ENCODE results near the gene HMGB1.
A peak's percentile ranks its signal among the peaks of the same experiment; 100 is the strongest.

Gene HMGB1

DNA sequence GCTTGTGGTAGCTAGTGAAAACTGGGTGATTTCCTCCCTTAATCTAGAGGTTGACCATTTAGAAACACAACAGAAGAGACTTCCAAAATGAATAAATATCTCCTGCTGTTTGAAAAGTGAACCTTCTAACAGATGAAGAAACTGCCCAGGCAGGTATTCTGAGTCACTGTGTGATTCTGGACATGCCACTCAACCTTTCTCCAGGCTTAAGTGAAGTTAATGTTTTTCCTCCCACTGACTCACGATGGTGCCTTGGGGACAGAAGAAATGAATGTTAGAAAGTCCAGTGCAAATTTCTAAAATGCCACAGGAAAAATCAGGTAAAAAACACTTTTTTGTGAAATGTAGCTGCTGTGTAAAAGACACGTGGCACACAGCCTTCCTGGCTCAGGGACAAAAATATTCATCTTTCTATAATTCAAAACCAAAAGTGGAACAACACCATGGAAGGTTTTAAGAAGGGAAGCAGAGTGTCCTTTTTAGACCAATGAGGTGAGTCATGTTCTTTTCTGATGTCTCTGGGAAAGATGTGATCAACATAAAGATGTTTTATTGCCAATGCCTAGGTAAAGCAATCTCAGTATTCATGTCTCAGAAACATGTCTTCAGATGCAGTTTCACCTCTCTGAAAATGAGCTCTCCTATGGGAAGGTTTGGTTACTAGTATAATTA lies 34.3 kb downstream of the HMGB1 start:
- H3K27ac Mint-ChIP-seq, result no peak overlapping the region
- H3K4me3 Mint-ChIP-seq, result no peak overlapping the region
- no peaks in the 10 kb centered on the region for H3K9me3 Mint-ChIP-seq
- intact Hi-C loops (cut with micrococcal nuclease), result no loop called here
- H3K36me3 Mint-ChIP-seq (ENCODE audit: low read depth), result no peaks in the 10 kb centered on the region
- no peaks in the 10 kb centered on the region for H3K27me3 Mint-ChIP-seq
- H3K4me1 Mint-ChIP-seq (ENCODE audit: low read depth), result peaks cover 13% of the 10 kb centered on the region

- Mint-ChIP-seq H3K4me1 (ENCODE audit: low read depth) (peaks cover 13% of the 10 kb centered on the region), H3K27ac (peak overlapping the region; percentile 9), H3K27me3 (no peaks in the 10 kb centered on the region), H3K4me3 (no peak overlapping the region), H3K9me3 (no peaks in the 10 kb centered on the region), H3K36me3 (ENCODE audit: low read depth) (no peaks in the 10 kb centered on the region)
- intact Hi-C loops (cut with micrococcal nuclease), result no loop called here
Measured at GRCh38 chr13:30429721-30430694, 35.7 kb downstream of the HMGB1 start.

- H3K27ac Mint-ChIP-seq, result no peak overlapping the region
- no peaks in the 10 kb centered on the region for H3K9me3 Mint-ChIP-seq
- peaks cover 13% of the 10 kb centered on the region for H3K4me1 Mint-ChIP-seq (ENCODE audit: low read depth)
- H3K27me3 Mint-ChIP-seq, result no peaks in the 10 kb centered on the region
- H3K4me3 Mint-ChIP-seq, result no peak overlapping the region
- no peaks in the 10 kb centered on the region for H3K36me3 Mint-ChIP-seq (ENCODE audit: low read depth)
- intact Hi-C loops (cut with micrococcal nuclease), result no loop called here
Measured at GRCh38 chr13:30429235-30429634, 36.5 kb downstream of the HMGB1 start.

DNA sequence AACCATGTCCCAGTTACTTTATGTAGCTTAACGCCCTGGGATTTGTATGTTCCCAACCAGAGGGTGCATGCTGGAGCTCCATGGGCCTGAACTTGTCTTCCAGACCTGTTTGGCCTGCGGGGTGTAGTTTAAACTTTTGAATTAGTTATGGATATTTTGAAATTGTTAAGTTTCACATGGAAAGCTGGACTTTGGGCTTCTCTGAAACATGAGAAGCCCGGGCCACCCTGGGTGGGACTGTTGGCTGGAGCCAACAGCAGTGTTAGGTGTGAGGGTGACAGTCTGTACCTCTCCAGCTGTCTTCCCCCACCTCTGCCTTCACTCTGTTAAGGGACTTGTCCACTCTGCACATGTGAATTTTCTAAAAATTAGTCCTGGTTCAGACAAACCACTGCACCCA lies 41.8 kb downstream of the HMGB1 start:
- Mint-ChIP-seq H3K27me3 (no peaks in the 10 kb centered on the region), H3K27ac (no peak overlapping the region), H3K36me3 (ENCODE audit: low read depth) (no peaks in the 10 kb centered on the region), H3K4me1 (ENCODE audit: low read depth) (peaks cover 23% of the 10 kb centered on the region), H3K4me3 (no peak overlapping the region), H3K9me3 (no peaks in the 10 kb centered on the region)
- intact Hi-C loops (cut with micrococcal nuclease), result no loop called here

DNA sequence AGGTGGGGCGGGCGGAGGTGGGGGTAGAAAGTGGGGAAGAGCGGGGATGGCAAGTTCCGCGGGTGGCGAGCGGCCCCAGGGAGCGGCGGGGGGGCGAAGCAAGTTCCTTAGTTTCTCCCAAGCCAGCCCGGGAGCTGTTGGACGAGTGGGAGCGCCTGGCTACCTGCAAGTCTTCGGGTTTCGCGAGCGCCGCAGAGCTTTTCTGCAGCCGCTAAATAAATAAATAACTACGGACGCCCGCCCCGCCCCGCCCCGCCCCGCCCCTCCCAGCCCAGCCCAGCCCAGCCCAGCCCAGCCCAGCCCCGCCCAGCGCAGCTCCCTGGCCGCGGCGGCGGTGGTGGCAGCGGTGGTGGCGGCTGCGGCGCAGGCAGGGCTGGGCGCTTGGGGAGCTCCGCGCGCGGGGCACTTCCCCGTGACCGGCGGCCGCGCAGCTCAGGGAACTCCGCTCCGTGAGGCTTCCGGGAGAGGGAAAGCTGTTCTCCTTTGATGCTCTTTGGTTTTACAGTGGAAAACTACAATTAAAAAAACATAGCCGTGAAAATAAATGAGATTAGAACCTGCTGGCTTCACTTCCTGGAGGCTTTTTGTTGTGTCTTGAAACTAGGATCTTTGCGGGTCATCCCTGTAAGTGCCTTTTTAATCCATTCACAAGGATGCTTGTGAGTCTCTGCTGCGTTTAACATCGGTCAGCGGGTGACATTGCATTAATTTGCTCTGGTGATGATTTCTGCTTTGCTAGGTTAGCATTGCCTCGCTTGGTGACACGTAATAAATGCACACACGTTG lies 43.5 kb downstream of the HMGB1 start, which contains the start of gene UBE2L5:
UBE2L5 (plus strand) TSS at position 440 of the 786 bp plus-strand sequence. CDS start 5,498 bp downstream, outside the sequence.
- Mint-ChIP-seq H3K27ac (peak within 1 kb of the TSS; percentile 92), H3K9me3 (no peaks in the 10 kb centered on the region), H3K36me3 (ENCODE audit: low read depth) (no peaks in the 10 kb centered on the region), H3K4me3 (peak within 1 kb of the TSS; percentile 77), H3K27me3 (peaks cover 2% of the 10 kb centered on the region), H3K4me1 (ENCODE audit: low read depth) (peaks cover 23% of the 10 kb centered on the region)
- intact Hi-C loops (cut with micrococcal nuclease), result loop anchor here (1.0 kb wide), 1 partner anchor 42 kb away; no protein-coding TSS in a partner anchor

- peak overlapping the region; percentile 76 for H3K4me3 Mint-ChIP-seq
- intact Hi-C loops (cut with micrococcal nuclease), result loop anchor here (1.0 kb wide), 1 partner anchor 43 kb away; no protein-coding TSS in a partner anchor
Measured at GRCh38 chr13:30421093-30422053, 44.4 kb downstream of the HMGB1 start.

DNA sequence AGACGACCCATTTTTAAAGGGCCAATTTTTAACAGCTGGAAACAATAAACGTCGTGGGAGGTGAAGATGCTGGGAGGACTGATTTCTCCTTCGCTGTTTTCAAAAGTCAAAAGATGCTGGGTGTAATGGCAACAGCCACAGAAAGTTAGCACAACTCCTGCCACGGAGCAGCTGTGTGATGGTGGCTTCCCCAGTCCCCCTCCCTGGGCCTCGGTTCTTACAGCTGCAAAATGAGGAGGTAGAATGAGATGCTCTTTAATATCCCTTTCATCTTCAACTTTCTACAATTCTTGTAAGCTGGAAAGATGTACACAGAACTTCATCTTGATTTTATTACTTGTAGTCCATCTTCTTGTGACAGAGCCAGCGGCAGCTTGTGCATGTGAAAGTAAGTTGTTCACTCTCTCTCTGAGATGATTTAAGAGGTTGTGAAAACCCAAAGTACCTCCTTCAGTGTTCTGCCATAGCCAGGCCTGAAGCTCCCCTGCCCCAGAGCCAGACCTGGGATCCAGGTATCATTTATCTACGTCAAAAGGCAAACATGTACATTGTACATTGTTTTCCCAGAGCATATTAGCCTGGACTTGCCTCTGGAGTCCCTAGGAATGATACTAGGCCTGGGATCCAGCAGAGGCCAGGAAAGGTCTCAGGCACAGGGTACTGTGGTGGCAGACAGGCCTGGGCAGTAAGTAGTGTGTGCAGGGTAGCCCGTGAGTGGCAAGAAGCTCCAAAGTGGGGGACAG lies 46.8 kb downstream of the HMGB1 start:
- H3K27ac Mint-ChIP-seq, result no peak overlapping the region
- intact Hi-C loops (cut with micrococcal nuclease), result no loop called here
- H3K27me3 Mint-ChIP-seq, result peaks cover 2% of the 10 kb centered on the region
- H3K4me1 Mint-ChIP-seq (ENCODE audit: low read depth), result peaks cover 29% of the 10 kb centered on the region
- H3K4me3 Mint-ChIP-seq, result no peak overlapping the region
- H3K9me3 Mint-ChIP-seq, result no peaks in the 10 kb centered on the region
- no peaks in the 10 kb centered on the region for H3K36me3 Mint-ChIP-seq (ENCODE audit: low read depth)

More at GRCh38 chr13:30421093-30422053, 44.4 kb downstream of the HMGB1 start:
- no peaks in the 10 kb centered on the region for H3K36me3 Mint-ChIP-seq (ENCODE audit: low read depth)
- H3K4me1 Mint-ChIP-seq (ENCODE audit: low read depth), result peaks cover 23% of the 10 kb centered on the region
- H3K9me3 Mint-ChIP-seq, result no peaks in the 10 kb centered on the region
- H3K27me3 Mint-ChIP-seq, result peaks cover 2% of the 10 kb centered on the region
- H3K27ac Mint-ChIP-seq, result peak overlapping the region; percentile 92

- peak overlapping the region; percentile 46 for H3K27ac Mint-ChIP-seq
- H3K4me1 Mint-ChIP-seq (ENCODE audit: low read depth), result peaks cover 32% of the 10 kb centered on the region
- H3K4me3 Mint-ChIP-seq, result no peak overlapping the region
- H3K36me3 Mint-ChIP-seq (ENCODE audit: low read depth), result no peaks in the 10 kb centered on the region
- intact Hi-C loops (cut with micrococcal nuclease), result no loop called here
- H3K9me3 Mint-ChIP-seq, result no peaks in the 10 kb centered on the region
- peaks cover 2% of the 10 kb centered on the region for H3K27me3 Mint-ChIP-seq
Measured at GRCh38 chr13:30418075-30418716, 47.5 kb downstream of the HMGB1 start.

GRCh38 chr13:30416471-30416870 lies 49.3 kb downstream of the HMGB1 start:
- H3K36me3 Mint-ChIP-seq (ENCODE audit: low read depth), result no peaks in the 10 kb centered on the region
- H3K9me3 Mint-ChIP-seq, result no peaks in the 10 kb centered on the region
- H3K27me3 Mint-ChIP-seq, result peaks cover 2% of the 10 kb centered on the region
- H3K4me3 Mint-ChIP-seq, result no peak overlapping the region
- no peak overlapping the region for H3K27ac Mint-ChIP-seq
- intact Hi-C loops (cut with micrococcal nuclease), result no loop called here
- H3K4me1 Mint-ChIP-seq (ENCODE audit: low read depth), result peaks cover 23% of the 10 kb centered on the region

DNA sequence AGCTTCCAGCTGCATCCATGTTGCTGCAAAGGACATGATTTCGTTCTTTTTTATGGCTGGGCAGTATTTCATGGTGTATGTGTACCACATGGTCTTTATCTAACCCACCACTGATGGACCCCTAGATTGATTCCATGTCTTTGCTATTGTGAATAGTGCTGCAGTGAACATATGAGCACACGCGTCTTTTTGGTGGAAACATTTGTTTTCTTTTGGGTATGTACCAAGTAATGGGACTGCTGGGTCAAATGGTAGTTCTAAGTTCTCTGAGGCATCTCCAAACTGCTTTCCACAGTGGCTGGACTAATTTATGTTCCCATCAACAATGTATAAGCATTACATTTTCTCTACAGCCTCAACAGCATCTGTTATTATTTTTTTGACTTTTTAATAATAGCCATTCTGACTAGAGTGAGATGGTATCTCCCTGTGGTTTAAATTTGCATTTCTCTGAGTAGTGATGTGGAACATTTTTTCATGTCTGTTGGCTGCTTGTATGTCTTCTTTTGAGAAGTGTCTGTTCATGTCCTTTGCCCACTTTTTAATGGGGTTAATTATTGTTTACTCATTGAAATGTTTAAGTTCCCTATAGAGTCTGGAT lies 50.2 kb downstream of the HMGB1 start:
- Mint-ChIP-seq H3K4me3 (no peak overlapping the region), H3K9me3 (no peaks in the 10 kb centered on the region), H3K27me3 (peaks cover 2% of the 10 kb centered on the region), H3K4me1 (ENCODE audit: low read depth) (peaks cover 15% of the 10 kb centered on the region), H3K36me3 (ENCODE audit: low read depth) (no peaks in the 10 kb centered on the region), H3K27ac (no peak overlapping the region)
- intact Hi-C loops (cut with micrococcal nuclease), result no loop called here

- no peaks in the 10 kb centered on the region for H3K36me3 Mint-ChIP-seq (ENCODE audit: low read depth)
- intact Hi-C loops (cut with micrococcal nuclease), result no loop called here
- H3K27ac Mint-ChIP-seq, result no peak overlapping the region
- H3K4me1 Mint-ChIP-seq (ENCODE audit: low read depth), result peaks cover 29% of the 10 kb centered on the region
- no peak overlapping the region for H3K4me3 Mint-ChIP-seq
- H3K9me3 Mint-ChIP-seq, result no peaks in the 10 kb centered on the region
- H3K27me3 Mint-ChIP-seq, result peaks cover 2% of the 10 kb centered on the region
Measured at GRCh38 chr13:30413842-30414241, 51.9 kb downstream of the HMGB1 start.

DNA sequence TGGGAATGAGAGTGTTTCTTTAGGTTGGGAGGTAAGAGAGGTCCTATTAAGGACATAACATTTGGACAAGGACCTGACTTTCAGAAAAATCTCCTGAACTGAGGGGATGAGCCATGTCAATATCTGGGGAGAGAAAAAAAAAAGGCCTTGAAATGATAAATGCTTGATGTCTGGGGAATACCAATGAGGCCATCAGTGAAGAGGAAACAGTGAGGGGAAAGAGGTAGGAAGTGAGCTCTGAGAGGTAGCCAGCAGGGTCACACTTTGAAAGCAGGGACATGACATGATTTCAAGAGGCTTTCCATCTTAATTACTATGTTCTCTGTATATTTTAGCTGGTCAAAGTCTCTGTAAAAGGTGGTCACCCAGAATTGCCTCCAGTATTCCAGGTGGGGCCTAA lies 53.4 kb downstream of the HMGB1 start:
- H3K4me1 Mint-ChIP-seq (ENCODE audit: low read depth), result peaks cover 36% of the 10 kb centered on the region
- no peak overlapping the region for H3K27ac Mint-ChIP-seq
- no peaks in the 10 kb centered on the region for H3K36me3 Mint-ChIP-seq (ENCODE audit: low read depth)
- no peaks in the 10 kb centered on the region for H3K9me3 Mint-ChIP-seq
- intact Hi-C loops (cut with micrococcal nuclease), result no loop called here
- no peaks in the 10 kb centered on the region for H3K27me3 Mint-ChIP-seq
- no peak overlapping the region for H3K4me3 Mint-ChIP-seq
